Uterus (tissue), 4 donors: ENCODE data around the gene ACSL4. TPM values are rescaled to one million over a fixed set of nuclear protein-coding genes. Genes with fewer than 3 reads are reported as not detected.

Experiments
- DNase-seq, 2 donors: peaks; one replicate each; pipeline ENCODE4 v3.0.0-alpha.2; 2019 to 2020
- H3K27ac ChIP-seq, 2 donors: fragments of 200-600 bp; sonication (generic); 1 replicate in 1 of 2; 2 replicates in 1 of 2; pipeline ENCODE4 v1.5.1; 2016 to 2018
- H3K27me3 ChIP-seq, 2 donors: fragments of 200-600 bp; sonication (generic); one replicate each; pipeline ENCODE4 v1.5.1; 2018 to 2019; ENCODE audit warnings: control low read depth in 1 of 2
- H3K36me3 ChIP-seq, 2 donors: fragments of 200-600 bp; sonication (generic); one replicate each; pipeline ENCODE4 v1.5.1; 2019; ENCODE audit warnings: control low read depth in 1 of 2
- H3K4me1 ChIP-seq, 2 donors: fragments of 200-600 bp; sonication (generic); one replicate each; pipeline ENCODE4 v1.5.1; 2018 to 2019; ENCODE audit warnings: control low read depth in 1 of 2
- H3K4me3 ChIP-seq, 2 donors: fragments of 200-600 bp; sonication (generic); 1 replicate in 1 of 2; 2 replicates in 1 of 2; pipeline ENCODE4 v1.5.1; 2018 to 2019; ENCODE audit warnings: mild to moderate bottlenecking in 1 of 2
- H3K9me3 ChIP-seq, 2 donors: fragments of 200-600 bp; sonication (generic); one replicate each; pipeline ENCODE4 v1.5.1; 2019; ENCODE audit warnings: control low read depth in 1 of 2
- POLR2A ChIP-seq, 2 donors: fragments of 450-650 bp; IDR thresholded peaks; one replicate each; pipeline ENCODE4 v1.6.1; 2016; ENCODE audit warnings: antibody characterized with exemption in 2 of 2, mild to moderate bottlenecking in 1 of 2, moderate library complexity in 1 of 2
- intact Hi-C: fragments of 100-400 bp; cut with DNase I; formaldehyde crosslinking; loops from one replicate; pipeline ENCODE4 v1.15.1; 2023; ENCODE audit warnings: low total_unique reads
- total RNA-seq, 4 donors: library from RNA; depleted of rRNA in 3 of 4; stranded (reverse); fragments of >200 nt in 3 of 4; gene quantifications; one replicate each; pipeline versions ENCODE4 v1.1.0 to v1.2.4, GENCODE V29; 2014 to 2023
- TF ChIP-seq, protein P1 (sequence below), 4 experiments: fragments of 200-600 bp in 2 of 4; fragments of 450-650 bp in 2 of 4; sonication (generic) in 2 of 4; IDR thresholded peaks; one replicate each; pipeline ENCODE4 v1.5.1; 2016 to 2019; ENCODE audit warnings: antibody characterized with exemption in 4 of 4, mild to moderate bottlenecking in 2 of 4, moderate library complexity in 1 of 4
- donor health status: DM: yes; HTN: yes; CAD: no.

ACSL4 gene
- total RNA-seq, 4 donors from 2014 or later: 8.5 to 55.6 (median 42.8) TPM

DNA sequence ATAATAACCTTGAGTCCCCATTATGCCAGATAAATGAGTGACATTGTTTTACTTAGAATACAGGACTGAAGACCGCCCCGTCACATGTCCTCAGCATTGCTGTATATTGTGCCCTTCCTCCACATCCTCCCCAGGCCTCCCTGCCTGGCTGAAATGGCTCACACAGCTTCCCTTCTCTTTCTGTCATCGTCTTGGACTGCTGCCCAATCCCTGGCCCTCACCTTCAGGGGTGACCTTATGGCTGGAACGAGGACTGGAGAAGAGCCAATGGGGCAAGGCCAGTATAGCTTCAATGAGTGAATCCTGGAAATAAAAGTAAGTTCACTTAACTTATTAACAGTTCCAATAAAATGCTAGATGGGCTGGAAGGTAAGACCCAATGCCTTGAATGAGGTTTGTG, 110.8 kb downstream of the ACSL4 start:
- DNase-seq: no peak
- no peaks in the 10 kb centered on the region for H3K36me3 ChIP-seq
- H3K27ac ChIP-seq: no peak overlapping the region
- no peaks in the 10 kb centered on the region for H3K27me3 ChIP-seq
- H3K4me3 ChIP-seq: no peak overlapping the region
- H3K4me1 ChIP-seq: no peaks in the 10 kb centered on the region
- TF ChIP-seq POLR2A (IDR thresholded peaks at IDR 0.05): no peak
- TF ChIP-seq, protein P1, sequence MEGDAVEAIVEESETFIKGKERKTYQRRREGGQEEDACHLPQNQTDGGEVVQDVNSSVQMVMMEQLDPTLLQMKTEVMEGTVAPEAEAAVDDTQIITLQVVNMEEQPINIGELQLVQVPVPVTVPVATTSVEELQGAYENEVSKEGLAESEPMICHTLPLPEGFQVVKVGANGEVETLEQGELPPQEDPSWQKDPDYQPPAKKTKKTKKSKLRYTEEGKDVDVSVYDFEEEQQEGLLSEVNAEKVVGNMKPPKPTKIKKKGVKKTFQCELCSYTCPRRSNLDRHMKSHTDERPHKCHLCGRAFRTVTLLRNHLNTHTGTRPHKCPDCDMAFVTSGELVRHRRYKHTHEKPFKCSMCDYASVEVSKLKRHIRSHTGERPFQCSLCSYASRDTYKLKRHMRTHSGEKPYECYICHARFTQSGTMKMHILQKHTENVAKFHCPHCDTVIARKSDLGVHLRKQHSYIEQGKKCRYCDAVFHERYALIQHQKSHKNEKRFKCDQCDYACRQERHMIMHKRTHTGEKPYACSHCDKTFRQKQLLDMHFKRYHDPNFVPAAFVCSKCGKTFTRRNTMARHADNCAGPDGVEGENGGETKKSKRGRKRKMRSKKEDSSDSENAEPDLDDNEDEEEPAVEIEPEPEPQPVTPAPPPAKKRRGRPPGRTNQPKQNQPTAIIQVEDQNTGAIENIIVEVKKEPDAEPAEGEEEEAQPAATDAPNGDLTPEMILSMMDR (IDR thresholded peaks at IDR 0.05): no peak
- H3K9me3 ChIP-seq: no peaks in the 10 kb centered on the region
- intact Hi-C loops: no loop called here

DNA sequence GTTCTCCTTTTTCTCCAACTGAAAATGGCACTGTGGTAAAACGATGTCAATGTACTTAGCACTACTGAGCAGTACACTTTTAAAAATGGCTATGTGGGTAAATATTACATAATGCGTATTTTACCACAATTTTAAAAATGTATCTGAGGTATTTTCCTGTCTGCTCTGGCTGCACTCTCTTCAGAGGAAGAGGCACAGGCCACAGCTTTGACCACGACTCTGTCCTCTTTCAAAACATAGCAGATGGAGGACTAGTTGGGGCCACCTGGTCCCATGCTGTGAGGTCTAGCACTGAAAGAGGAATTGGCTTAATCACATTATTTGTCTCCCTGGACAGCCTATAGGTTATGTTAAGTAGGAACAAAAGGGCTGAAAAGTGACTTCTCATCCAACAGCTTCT, 113.3 kb downstream of the ACSL4 start:
- H3K4me1 ChIP-seq: no peaks in the 10 kb centered on the region
- no peak for DNase-seq
- no peak overlapping the region for H3K4me3 ChIP-seq
- intact Hi-C loops: no loop called here
- H3K9me3 ChIP-seq: no peaks in the 10 kb centered on the region
- H3K27ac ChIP-seq: no peak overlapping the region
- H3K27me3 ChIP-seq: peaks cover 0 to 4% of the 10 kb centered on the region in 2 donors
- TF ChIP-seq, protein P1 (IDR thresholded peaks at IDR 0.05): no peak
- TF ChIP-seq POLR2A (IDR thresholded peaks at IDR 0.05): no peak
- H3K36me3 ChIP-seq: no peaks in the 10 kb centered on the region

DNA sequence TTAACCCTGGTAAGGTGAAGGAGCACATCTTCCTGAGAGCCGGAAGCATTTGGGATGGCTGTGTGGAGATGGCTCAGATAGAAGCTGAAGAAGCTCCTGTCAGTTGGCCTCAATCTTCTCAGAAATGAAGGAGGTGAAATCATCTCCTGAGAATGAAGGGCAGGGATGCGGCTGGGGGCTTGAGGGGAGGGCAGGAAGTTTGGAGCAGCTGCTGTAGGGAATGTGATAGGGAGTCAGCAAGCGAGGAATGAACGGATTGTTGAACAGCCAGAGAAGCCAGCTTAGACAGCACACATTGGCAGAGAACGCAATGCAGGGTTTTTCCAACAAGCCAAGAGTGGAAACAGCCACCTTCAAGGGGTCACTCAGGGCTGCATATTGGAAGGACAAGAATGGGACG, 118.1 kb downstream of the ACSL4 start:
- intact Hi-C loops: no loop called here
- Histone ChIP-seq H3K36me3 (no peaks in the 10 kb centered on the region), H3K9me3 (no peaks in the 10 kb centered on the region), H3K27ac (no peak overlapping the region), H3K4me1 (no peaks in the 10 kb centered on the region), H3K4me3 (no peak overlapping the region), H3K27me3 (peaks cover 0 to 4% of the 10 kb centered on the region in 2 donors)
- DNase-seq: no peak
- no peak for TF ChIP-seq POLR2A (IDR thresholded peaks at IDR 0.05)
- TF ChIP-seq, protein P1 (IDR thresholded peaks at IDR 0.05): no peak

DNA sequence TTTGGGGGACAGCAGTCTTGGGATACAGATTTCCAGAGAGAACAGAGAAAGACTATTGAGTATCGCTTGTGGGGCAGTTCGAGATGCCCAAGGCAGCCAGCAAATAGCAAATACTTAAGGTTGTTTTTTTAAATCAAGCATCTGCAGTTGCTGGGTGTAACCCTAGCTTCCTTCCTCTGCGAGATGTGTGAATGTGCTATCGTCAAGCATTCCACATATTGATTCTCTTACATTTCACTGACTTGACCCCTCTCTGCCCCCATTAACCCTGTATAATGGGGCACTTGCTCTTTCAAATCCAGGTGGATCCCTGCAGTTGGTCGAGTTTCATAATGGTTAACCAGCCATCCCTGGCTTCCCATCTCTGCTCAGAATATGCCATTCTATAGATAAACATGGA, 131.6 kb downstream of the ACSL4 start:
- H3K9me3 ChIP-seq: no peaks in the 10 kb centered on the region
- peaks cover 0 to 12% of the 10 kb centered on the region in 2 donors for H3K27me3 ChIP-seq
- TF ChIP-seq POLR2A (IDR thresholded peaks at IDR 0.05): no peak
- TF ChIP-seq, protein P1 (IDR thresholded peaks at IDR 0.05): no peak
- no peaks in the 10 kb centered on the region for H3K4me1 ChIP-seq
- no peak for DNase-seq
- no peaks in the 10 kb centered on the region for H3K36me3 ChIP-seq
- intact Hi-C loops: no loop called here
- no peak overlapping the region for H3K27ac ChIP-seq
- no peak overlapping the region for H3K4me3 ChIP-seq

DNA sequence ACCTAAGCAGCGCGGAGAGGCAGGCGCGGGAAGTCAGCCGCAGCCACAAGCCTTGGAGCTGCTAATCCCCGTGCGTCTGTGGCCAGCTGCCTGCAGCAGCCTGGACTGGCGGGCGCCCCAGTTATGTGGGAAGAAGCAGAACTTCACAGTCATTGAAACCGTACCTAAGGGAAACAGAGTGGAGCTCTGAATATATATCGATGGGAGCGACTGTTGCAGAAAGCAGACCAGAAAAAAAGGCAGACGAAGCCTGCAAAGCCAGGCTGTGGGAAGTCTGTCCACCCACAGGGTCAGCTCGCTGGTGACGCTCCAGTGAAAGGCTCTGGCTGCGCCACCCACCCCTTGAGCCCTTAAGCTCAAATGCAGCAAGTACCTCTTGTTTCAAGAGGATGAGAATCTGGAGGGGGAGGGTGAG, 132.8 kb downstream of the ACSL4 start:
- H3K4me1 ChIP-seq: no peaks in the 10 kb centered on the region
- no peak overlapping the region for H3K27ac ChIP-seq
- H3K27me3 ChIP-seq: peaks cover 0 to 12% of the 10 kb centered on the region in 2 donors
- DNase-seq: no peak
- no peaks in the 10 kb centered on the region for H3K36me3 ChIP-seq
- TF ChIP-seq POLR2A (IDR thresholded peaks at IDR 0.05): no peak
- TF ChIP-seq, protein P1 (IDR thresholded peaks at IDR 0.05): no peak
- no peak overlapping the region for H3K4me3 ChIP-seq
- H3K9me3 ChIP-seq: no peaks in the 10 kb centered on the region
- intact Hi-C loops: no loop called here
